ENCODE results near the gene INSR.

Gene INSR

DNA sequence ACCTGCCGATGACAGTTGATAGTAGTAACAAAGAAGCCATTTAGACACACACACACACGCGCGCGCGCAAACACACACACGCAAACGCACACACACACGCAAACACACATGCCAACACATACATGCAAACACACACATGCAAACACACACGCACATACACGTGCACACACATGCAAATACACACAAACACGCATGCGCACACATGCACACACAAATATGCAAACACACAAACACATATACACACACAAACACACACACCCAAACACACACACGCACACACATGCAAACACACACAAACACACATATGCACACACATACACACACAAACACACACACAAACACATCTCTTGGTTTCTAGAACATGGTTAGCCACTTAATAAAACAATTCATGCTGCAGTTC lies 174.6 kb downstream of the INSR start:
- no peak overlapping the region for H2AFZ ChIP-seq (ENCODE audit: low read depth, low read length)
- H3K4me2 ChIP-seq (ENCODE audit: insufficient read depth, low read length): no peak overlapping the region
- H4K20me1 ChIP-seq (ENCODE audit: insufficient read depth, low read length): no peaks in the 10 kb centered on the region
- DNase-seq (no peak), ATAC-seq (ENCODE audit: insufficient read depth, low read depth) (no peak)
- no peaks in the 10 kb centered on the region for H3K27me3 ChIP-seq (ENCODE audit: insufficient read depth, low read length, poor library complexity)
- H3K36me3 ChIP-seq (ENCODE audit: insufficient read depth, low read length): peaks cover 42% of the 10 kb centered on the region
- TF ChIP-seq EZH2 (IDR thresholded peaks at IDR 0.05; ENCODE audit: borderline replicate concordance, low read depth, low read length, severe bottlenecking): no peak
- TF ChIP-seq, protein P1, sequence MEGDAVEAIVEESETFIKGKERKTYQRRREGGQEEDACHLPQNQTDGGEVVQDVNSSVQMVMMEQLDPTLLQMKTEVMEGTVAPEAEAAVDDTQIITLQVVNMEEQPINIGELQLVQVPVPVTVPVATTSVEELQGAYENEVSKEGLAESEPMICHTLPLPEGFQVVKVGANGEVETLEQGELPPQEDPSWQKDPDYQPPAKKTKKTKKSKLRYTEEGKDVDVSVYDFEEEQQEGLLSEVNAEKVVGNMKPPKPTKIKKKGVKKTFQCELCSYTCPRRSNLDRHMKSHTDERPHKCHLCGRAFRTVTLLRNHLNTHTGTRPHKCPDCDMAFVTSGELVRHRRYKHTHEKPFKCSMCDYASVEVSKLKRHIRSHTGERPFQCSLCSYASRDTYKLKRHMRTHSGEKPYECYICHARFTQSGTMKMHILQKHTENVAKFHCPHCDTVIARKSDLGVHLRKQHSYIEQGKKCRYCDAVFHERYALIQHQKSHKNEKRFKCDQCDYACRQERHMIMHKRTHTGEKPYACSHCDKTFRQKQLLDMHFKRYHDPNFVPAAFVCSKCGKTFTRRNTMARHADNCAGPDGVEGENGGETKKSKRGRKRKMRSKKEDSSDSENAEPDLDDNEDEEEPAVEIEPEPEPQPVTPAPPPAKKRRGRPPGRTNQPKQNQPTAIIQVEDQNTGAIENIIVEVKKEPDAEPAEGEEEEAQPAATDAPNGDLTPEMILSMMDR (IDR thresholded peaks at IDR 0.05; ENCODE audit: borderline replicate concordance, extremely low read depth, low read length, poor library complexity, severe bottlenecking): no peak
- H3K27ac ChIP-seq (ENCODE audit: low read length): no peak overlapping the region
- H3K9me3 ChIP-seq (ENCODE audit: insufficient read depth, low read length, severe bottlenecking): no peaks in the 10 kb centered on the region
- no peak overlapping the region for H3K9ac ChIP-seq (ENCODE audit: low read depth, low read length)
- H3K4me1 ChIP-seq (ENCODE audit: insufficient read depth, low read length): no peaks in the 10 kb centered on the region
- no peak overlapping the region for H3K4me3 ChIP-seq (ENCODE audit: low read depth in 1 of 2, low read length in 2 of 2)
- no peaks in the 10 kb centered on the region for H3K79me2 ChIP-seq (ENCODE audit: insufficient read depth, low read length)

DNA sequence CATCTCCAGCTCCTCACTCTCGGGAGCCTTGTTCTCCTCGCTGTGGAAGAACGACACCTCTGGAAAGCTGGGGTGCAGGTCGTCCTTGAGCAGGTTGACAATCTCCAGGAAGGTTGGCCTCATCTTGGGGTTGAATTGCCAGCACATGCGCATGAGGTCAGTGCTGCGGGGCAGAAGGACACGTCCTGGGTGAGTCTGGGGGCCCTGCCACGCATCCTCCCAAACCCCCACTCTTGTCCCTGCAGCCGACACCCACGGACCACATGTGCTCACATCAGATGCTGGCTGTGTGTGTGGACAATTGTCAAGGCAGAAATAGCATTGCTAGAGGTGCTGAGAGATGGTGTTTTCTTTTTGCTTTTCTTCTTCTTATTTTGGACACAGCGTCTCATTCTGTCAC lies 177.0 kb downstream of the INSR start:
- DNase-seq: no peak
- no peak overlapping the region for H3K9ac ChIP-seq (ENCODE audit: low read depth, low read length)
- H3K4me1 ChIP-seq (ENCODE audit: insufficient read depth, low read length): no peaks in the 10 kb centered on the region
- H3K4me2 ChIP-seq (ENCODE audit: insufficient read depth, low read length): no peak overlapping the region
- H2AFZ ChIP-seq (ENCODE audit: low read depth, low read length): no peak overlapping the region
- no peaks in the 10 kb centered on the region for H3K27me3 ChIP-seq (ENCODE audit: insufficient read depth, low read length, poor library complexity)
- H3K79me2 ChIP-seq (ENCODE audit: insufficient read depth, low read length): no peaks in the 10 kb centered on the region
- ATAC-seq (ENCODE audit: insufficient read depth, low read depth): no peak
- H4K20me1 ChIP-seq (ENCODE audit: insufficient read depth, low read length): no peaks in the 10 kb centered on the region
- TF ChIP-seq, protein P1 (IDR thresholded peaks at IDR 0.05; ENCODE audit: borderline replicate concordance, extremely low read depth, low read length, poor library complexity, severe bottlenecking): no peak
- TF ChIP-seq EZH2 (IDR thresholded peaks at IDR 0.05; ENCODE audit: borderline replicate concordance, low read depth, low read length, severe bottlenecking): no peak
- H3K27ac ChIP-seq (ENCODE audit: low read length): no peak overlapping the region
- no peak overlapping the region for H3K4me3 ChIP-seq (ENCODE audit: low read depth in 1 of 2, low read length in 2 of 2)
- H3K9me3 ChIP-seq (ENCODE audit: insufficient read depth, low read length, severe bottlenecking): peaks cover 8% of the 10 kb centered on the region
- peaks cover 38% of the 10 kb centered on the region for H3K36me3 ChIP-seq (ENCODE audit: insufficient read depth, low read length)

DNA sequence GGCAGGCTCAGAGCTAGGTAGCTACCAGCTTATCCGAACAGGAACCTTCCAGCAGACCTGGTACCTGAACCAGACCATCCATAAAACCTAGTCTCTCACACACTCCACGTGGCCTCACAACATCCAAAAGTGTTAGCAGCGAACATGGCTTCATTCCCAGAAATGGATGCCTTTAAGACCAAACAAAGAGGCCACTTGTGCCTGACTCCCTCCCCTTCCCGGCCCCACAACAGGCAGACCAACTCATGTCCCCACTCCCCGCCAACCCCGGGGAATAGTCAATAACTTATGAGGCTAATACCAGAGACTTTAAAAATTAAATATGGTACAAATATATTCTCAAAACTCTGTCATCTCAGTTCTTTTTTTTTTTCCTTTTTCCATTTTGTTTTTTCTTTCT lies 178.5 kb downstream of the INSR start:
- H3K4me3 ChIP-seq (ENCODE audit: low read depth in 1 of 2, low read length in 2 of 2): no peak overlapping the region
- no peak overlapping the region for H3K4me2 ChIP-seq (ENCODE audit: insufficient read depth, low read length)
- no peaks in the 10 kb centered on the region for H4K20me1 ChIP-seq (ENCODE audit: insufficient read depth, low read length)
- DNase-seq (no peak), ATAC-seq (ENCODE audit: insufficient read depth, low read depth) (no peak)
- no peak overlapping the region for H2AFZ ChIP-seq (ENCODE audit: low read depth, low read length)
- peaks cover 29% of the 10 kb centered on the region for H3K36me3 ChIP-seq (ENCODE audit: insufficient read depth, low read length)
- H3K79me2 ChIP-seq (ENCODE audit: insufficient read depth, low read length): no peaks in the 10 kb centered on the region
- TF ChIP-seq, protein P1 (IDR thresholded peaks at IDR 0.05; ENCODE audit: borderline replicate concordance, extremely low read depth, low read length, poor library complexity, severe bottlenecking): no peak
- TF ChIP-seq EZH2 (IDR thresholded peaks at IDR 0.05; ENCODE audit: borderline replicate concordance, low read depth, low read length, severe bottlenecking): no peak
- H3K4me1 ChIP-seq (ENCODE audit: insufficient read depth, low read length): no peaks in the 10 kb centered on the region
- H3K9me3 ChIP-seq (ENCODE audit: insufficient read depth, low read length, severe bottlenecking): peaks cover 8% of the 10 kb centered on the region
- H3K9ac ChIP-seq (ENCODE audit: low read depth, low read length): no peak overlapping the region
- no peaks in the 10 kb centered on the region for H3K27me3 ChIP-seq (ENCODE audit: insufficient read depth, low read length, poor library complexity)
- no peak overlapping the region for H3K27ac ChIP-seq (ENCODE audit: low read length)

DNA sequence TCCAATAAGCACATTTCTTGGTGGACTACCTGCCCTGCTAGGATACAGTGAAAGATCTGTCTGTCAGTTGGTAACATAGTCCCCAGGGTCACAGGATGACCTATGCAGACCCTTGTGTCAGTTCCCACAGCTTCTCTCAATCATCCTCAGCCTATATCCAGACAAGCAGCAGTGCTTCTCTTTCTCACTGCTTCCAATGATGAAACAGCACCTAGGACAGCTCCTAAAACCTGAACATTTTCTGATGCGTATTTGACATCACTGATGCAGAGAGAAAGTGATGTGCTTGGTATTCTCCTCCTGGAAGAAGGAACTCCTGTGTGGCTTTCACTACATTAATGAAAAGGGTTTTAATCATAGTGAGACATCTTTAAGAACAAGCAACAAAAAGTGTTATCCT lies 181.0 kb downstream of the INSR start:
- H3K4me3 ChIP-seq (ENCODE audit: low read depth in 1 of 2, low read length in 2 of 2): no peak overlapping the region
- peaks cover 8% of the 10 kb centered on the region for H3K9me3 ChIP-seq (ENCODE audit: insufficient read depth, low read length, severe bottlenecking)
- DNase-seq: no peak
- TF ChIP-seq, protein P1 (IDR thresholded peaks at IDR 0.05; ENCODE audit: borderline replicate concordance, extremely low read depth, low read length, poor library complexity, severe bottlenecking): no peak
- no peak for TF ChIP-seq EZH2 (IDR thresholded peaks at IDR 0.05; ENCODE audit: borderline replicate concordance, low read depth, low read length, severe bottlenecking)
- ATAC-seq (ENCODE audit: insufficient read depth, low read depth): no peak
- H3K4me2 ChIP-seq (ENCODE audit: insufficient read depth, low read length): no peak overlapping the region
- H2AFZ ChIP-seq (ENCODE audit: low read depth, low read length): no peak overlapping the region
- no peaks in the 10 kb centered on the region for H4K20me1 ChIP-seq (ENCODE audit: insufficient read depth, low read length)
- H3K9ac ChIP-seq (ENCODE audit: low read depth, low read length): no peak overlapping the region
- no peak overlapping the region for H3K27ac ChIP-seq (ENCODE audit: low read length)
- H3K79me2 ChIP-seq (ENCODE audit: insufficient read depth, low read length): no peaks in the 10 kb centered on the region
- peaks cover 12% of the 10 kb centered on the region; the same call in 1 of the 2 replicates for H3K36me3 ChIP-seq (ENCODE audit: insufficient read depth, low read length)
- no peaks in the 10 kb centered on the region for H3K27me3 ChIP-seq (ENCODE audit: insufficient read depth, low read length, poor library complexity)
- H3K4me1 ChIP-seq (ENCODE audit: insufficient read depth, low read length): no peaks in the 10 kb centered on the region

All from DND-41 (cell line).